Osteocyte (in vitro differentiated cells): ENCODE measurements around the gene MYO5B. TPM values are rescaled to one million over a fixed set of nuclear protein-coding genes. Genes with fewer than 3 reads are reported as not detected.

Source experiments
- DNase-seq: peaks from one replicate; pipeline ENCODE4 v3.0.0; 2021; ENCODE audit warnings: mixed read lengths; ENCODE audit not compliant: unreplicated experiment; ENCODE audit errors: extremely low spot score
- H3K27ac Mint-ChIP-seq: one replicate; pipeline ENCODE4 v1.8.0; 2021; ENCODE audit warnings: mild to moderate bottlenecking, mixed read lengths; ENCODE audit not compliant: unreplicated experiment
- H3K27me3 Mint-ChIP-seq: one replicate; pipeline ENCODE4 v1.8.0; 2021; ENCODE audit warnings: mixed read lengths; ENCODE audit not compliant: unreplicated experiment
- H3K36me3 Mint-ChIP-seq: one replicate; pipeline ENCODE4 v1.8.0; 2021; ENCODE audit warnings: mixed read lengths; ENCODE audit not compliant: unreplicated experiment
- H3K4me1 Mint-ChIP-seq: one replicate; pipeline ENCODE4 v1.8.0; 2021; ENCODE audit warnings: mixed read lengths; ENCODE audit not compliant: unreplicated experiment
- H3K4me3 Mint-ChIP-seq: one replicate; pipeline ENCODE4 v1.8.0; 2021; ENCODE audit warnings: mild to moderate bottlenecking, moderate library complexity, mixed read lengths; ENCODE audit not compliant: unreplicated experiment
- H3K9me3 Mint-ChIP-seq: one replicate; pipeline ENCODE4 v1.8.0; 2021; ENCODE audit warnings: mixed read lengths; ENCODE audit not compliant: unreplicated experiment
- total RNA-seq: library from RNA; stranded (reverse); gene quantifications from 2 replicates; pipeline ENCODE4 v1.2.1, GENCODE V29; 2021
- TF ChIP-seq, protein P1 (sequence below): fragments of 200-600 bp; sonication (generic); IDR thresholded peaks from 2 replicates; pipeline ENCODE4 v1.5.0; 2021; ENCODE audit warnings: antibody characterized with exemption, mild to moderate bottlenecking, moderate library complexity

MYO5B gene
- total RNA-seq, 1 donor from 2014 or later = not detected

DNA sequence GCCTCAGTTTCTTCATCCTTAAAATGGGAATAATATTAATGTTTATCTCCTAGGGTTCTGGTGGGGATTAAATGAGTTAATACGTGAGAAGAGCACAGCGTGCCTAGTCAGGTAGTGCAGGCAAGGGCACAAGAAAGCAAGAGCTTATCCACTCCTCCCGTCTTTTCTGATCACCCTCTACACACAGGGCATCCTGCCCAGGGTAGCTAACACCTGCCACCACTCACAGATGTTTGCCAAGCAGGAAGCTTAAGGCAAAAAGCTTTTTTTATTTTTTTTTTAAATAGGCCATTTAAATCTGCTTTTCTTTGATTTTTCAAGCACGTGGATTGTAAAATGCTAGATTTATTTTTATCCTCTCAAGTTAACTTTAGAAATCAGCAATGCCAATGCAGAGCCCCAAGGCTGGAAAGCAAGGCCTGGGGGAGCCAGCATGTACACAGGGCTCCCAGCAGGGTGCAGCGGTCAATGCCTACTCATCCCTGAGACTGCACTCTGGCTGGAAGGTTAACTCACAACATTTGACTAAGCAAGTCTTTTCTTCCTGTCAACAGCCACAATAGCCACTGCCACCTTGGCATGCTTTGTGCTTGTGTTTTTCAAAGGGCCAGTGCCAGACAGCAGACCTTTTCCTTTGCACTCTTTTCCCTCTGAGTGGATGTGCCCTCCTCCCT lies 295.2 kb downstream of the MYO5B start:
- no peaks in the 10 kb centered on the region for H3K4me1 Mint-ChIP-seq
- TF ChIP-seq, protein P1, sequence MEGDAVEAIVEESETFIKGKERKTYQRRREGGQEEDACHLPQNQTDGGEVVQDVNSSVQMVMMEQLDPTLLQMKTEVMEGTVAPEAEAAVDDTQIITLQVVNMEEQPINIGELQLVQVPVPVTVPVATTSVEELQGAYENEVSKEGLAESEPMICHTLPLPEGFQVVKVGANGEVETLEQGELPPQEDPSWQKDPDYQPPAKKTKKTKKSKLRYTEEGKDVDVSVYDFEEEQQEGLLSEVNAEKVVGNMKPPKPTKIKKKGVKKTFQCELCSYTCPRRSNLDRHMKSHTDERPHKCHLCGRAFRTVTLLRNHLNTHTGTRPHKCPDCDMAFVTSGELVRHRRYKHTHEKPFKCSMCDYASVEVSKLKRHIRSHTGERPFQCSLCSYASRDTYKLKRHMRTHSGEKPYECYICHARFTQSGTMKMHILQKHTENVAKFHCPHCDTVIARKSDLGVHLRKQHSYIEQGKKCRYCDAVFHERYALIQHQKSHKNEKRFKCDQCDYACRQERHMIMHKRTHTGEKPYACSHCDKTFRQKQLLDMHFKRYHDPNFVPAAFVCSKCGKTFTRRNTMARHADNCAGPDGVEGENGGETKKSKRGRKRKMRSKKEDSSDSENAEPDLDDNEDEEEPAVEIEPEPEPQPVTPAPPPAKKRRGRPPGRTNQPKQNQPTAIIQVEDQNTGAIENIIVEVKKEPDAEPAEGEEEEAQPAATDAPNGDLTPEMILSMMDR = no peak
- no peaks in the 10 kb centered on the region for H3K9me3 Mint-ChIP-seq
- H3K27ac Mint-ChIP-seq = no peak overlapping the region
- DNase-seq = no peak
- no peaks in the 10 kb centered on the region for H3K36me3 Mint-ChIP-seq
- no peak overlapping the region for H3K4me3 Mint-ChIP-seq
- H3K27me3 Mint-ChIP-seq = no peaks in the 10 kb centered on the region

DNA sequence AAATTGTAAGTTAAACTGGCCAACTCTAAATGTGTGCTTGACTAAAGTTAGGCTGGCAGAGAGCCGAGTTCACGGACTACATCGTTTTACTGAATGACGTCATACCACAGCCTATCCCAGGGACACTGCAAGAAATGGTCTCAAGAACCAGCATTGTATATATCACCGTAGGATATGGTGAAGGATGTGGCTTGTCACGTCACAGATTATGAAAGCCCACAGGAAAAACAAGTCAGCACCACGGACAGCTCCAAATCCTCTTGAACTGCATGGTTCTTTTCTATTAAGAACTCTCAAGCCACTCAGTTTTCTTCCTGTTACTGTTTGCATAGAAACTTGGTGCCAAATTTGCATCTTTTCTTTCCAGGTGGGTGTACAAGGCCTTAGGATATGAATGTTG lies 296.5 kb downstream of the MYO5B start:
- Mint-ChIP-seq H3K4me1 (no peaks in the 10 kb centered on the region), H3K27me3 (no peaks in the 10 kb centered on the region), H3K9me3 (no peaks in the 10 kb centered on the region), H3K27ac (no peak overlapping the region), H3K36me3 (no peaks in the 10 kb centered on the region), H3K4me3 (no peak overlapping the region)
- TF ChIP-seq, protein P1 = no peak
- DNase-seq = no peak

DNA sequence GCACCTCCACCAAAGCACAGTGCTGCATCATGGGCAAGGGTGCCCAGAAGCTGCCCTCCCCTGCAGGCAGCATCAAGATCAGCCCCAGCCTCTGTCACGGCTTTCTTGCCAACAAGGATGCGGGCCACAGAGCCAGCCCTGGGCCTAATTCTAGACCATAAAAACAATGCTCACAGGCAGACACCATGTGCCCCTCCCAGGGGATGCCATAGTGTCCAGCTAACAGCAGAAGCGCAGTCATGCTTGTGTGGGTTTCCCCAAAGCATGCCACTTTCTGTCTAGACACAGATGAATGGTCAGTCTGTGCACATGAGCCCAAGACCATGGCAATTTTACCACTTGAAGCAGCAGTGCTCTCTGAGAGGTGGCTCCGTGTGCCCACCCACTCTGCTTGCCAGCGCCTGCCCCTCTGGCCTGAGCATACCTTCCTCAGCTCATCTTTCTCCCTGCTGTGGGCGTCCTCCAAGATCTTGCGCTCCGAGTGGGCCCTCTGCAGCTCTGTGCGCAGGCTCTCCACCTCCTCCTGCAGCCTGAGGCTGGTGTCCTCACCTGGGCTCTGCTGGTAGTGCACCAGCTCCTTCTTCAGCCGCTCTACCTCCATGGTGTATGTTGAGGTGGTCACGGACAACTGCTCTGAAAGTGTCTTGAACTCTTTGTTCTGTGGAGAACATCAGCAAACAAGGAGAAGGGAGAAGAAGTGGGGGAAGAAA lies 300.3 kb downstream of the MYO5B start:
- Mint-ChIP-seq H3K4me1 (no peaks in the 10 kb centered on the region), H3K27me3 (no peaks in the 10 kb centered on the region), H3K4me3 (no peak overlapping the region), H3K36me3 (no peaks in the 10 kb centered on the region), H3K27ac (no peak overlapping the region), H3K9me3 (no peaks in the 10 kb centered on the region)
- DNase-seq = no peak
- TF ChIP-seq, protein P1 = no peak

DNA sequence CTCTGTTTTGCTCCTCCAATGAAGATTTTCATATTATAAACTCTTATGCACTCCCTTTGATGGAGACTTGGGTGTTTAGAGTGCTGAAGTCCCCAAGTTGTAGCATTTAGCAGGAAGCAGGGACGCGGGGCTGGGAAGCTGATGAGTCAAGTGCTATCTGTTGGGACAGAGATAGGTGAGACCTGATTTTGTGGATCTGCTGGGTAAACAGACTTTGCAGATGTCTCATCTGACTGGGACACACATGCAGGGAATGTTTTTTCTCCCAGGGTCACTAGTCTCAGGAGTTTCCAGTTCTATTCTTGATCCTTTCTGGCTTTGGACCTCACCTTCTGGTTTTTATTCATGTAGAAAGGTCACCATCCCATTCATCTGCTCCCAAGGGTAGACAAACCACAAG lies 301.9 kb downstream of the MYO5B start:
- H3K9me3 Mint-ChIP-seq = no peaks in the 10 kb centered on the region
- TF ChIP-seq, protein P1 = no peak
- no peak overlapping the region for H3K27ac Mint-ChIP-seq
- peaks cover 2% of the 10 kb centered on the region for H3K27me3 Mint-ChIP-seq
- no peak for DNase-seq
- H3K4me3 Mint-ChIP-seq = no peak overlapping the region
- no peaks in the 10 kb centered on the region for H3K36me3 Mint-ChIP-seq
- no peaks in the 10 kb centered on the region for H3K4me1 Mint-ChIP-seq

DNA sequence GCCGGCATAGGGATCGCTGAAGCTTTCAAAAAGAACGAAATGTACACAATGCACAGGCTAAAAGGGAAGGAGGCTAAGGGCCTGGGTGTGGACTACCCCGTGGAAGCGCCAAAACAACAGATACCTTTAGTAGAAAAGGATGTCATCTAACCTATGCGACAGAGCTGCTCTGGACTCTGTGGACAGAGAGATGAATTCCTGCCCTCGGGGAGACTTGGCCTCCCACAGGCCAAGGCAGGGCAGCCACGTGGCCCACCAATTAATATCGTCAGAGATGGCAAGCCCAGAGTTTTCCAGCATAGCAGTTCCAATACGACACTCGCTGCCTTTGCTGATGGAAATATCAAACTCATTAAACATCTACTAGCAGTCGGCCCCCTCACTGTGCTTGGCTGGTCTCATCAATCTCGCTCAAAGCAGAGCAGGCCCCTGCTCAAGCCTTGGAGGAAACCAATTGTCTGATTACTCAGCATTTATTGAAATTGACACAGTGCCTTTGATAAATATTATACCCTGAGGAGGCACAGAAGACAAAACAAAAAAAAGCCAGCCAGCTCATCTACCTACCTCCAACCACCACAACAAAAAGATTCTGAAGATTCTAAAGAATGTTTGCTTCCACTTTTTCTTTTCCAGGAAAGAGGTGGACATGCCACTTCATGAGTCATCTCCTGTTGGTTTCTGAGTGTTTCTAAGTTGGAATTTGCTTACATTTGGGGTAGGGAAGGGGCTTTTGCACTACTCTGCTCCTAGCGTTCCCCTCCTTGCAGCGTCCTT lies 302.6 kb downstream of the MYO5B start:
- Mint-ChIP-seq H3K4me1 (no peaks in the 10 kb centered on the region), H3K9me3 (no peaks in the 10 kb centered on the region), H3K36me3 (no peaks in the 10 kb centered on the region), H3K4me3 (no peak overlapping the region), H3K27me3 (peaks cover 2% of the 10 kb centered on the region), H3K27ac (no peak overlapping the region)
- TF ChIP-seq, protein P1 = no peak
- DNase-seq = no peak
